Adipose tissue (tissue), 3 donors: ENCODE data around the gene LMOD1. TPM values are rescaled to one million over a fixed set of nuclear protein-coding genes. Genes with fewer than 3 reads are reported as not detected.
"Not testable (repeated sequence)": the region's sequence is repeated elsewhere in the genome, so short reads cannot be mapped to it uniquely, and the experiment has no call there.

Source experiments
- H3K27ac ChIP-seq: one replicate; pipeline ENCODE4 v1.5.1; 2013; ENCODE audit warnings: low read depth, low read length
- WGBS, 3 donors: extraction: QIAGEN DNeasy Blood & Tissue Kit; methylation state at CpG; one replicate each; pipeline ENCODE4 v1.1.7; 2013; 5-methylcytosine and 5-hydroxymethylcytosine counted together
- polyA plus RNA-seq, 3 donors: library from polyadenylated mRNA; stranded (reverse); fragments of 200-250 nt; gene quantifications; one replicate each; pipeline ENCODE4 v1.2.3, GENCODE V29; 2013
- donor health status: healthy with polysubstance abuse.
- donor health status: Bipolar disorder and iron deficiency.
- donor health status: healthy.

Gene LMOD1
- polyA plus RNA-seq, 3 donors, result 3.3 to 102 (median 21.8) TPM

- H3K27ac ChIP-seq, result no peak overlapping the region
- 66 to 80% (median 70%) methylated on average over 5 of the region's 5 CpGs for WGBS, 3 donors
Observed at GRCh38 chr1:201925981-201926645, 20.2 kb downstream of the LMOD1 start.

GRCh38 chr1:201925301-201925567 is 21.1 kb downstream of the LMOD1 start:
- no peak overlapping the region for H3K27ac ChIP-seq
- WGBS, 3 donors, result 61 to 81% (median 67%) methylated on average over 2 of the region's 2 CpGs

GRCh38 chr1:201921952-201922558 is 24.3 kb downstream of the LMOD1 start:
- 89 to 94% (median 93%) methylated on average over 3 of the region's 3 CpGs for WGBS, 3 donors
- no peak overlapping the region for H3K27ac ChIP-seq

- 74 to 82% (median 81%) methylated on average over 5 of the region's 5 CpGs for WGBS, 3 donors
Observed at GRCh38 chr1:201918343-201918742, 28.0 kb downstream of the LMOD1 start.

GRCh38 chr1:201917362-201918033 is 28.9 kb downstream of the LMOD1 start:
- peak overlapping the region; percentile 19 for H3K27ac ChIP-seq
- 64 to 78% (median 73%) methylated on average over 7 of the region's 7 CpGs for WGBS, 3 donors

More at GRCh38 chr1:201918343-201918742, 28.0 kb downstream of the LMOD1 start:
- H3K27ac ChIP-seq, result peak overlapping the region; percentile 19

- H3K27ac ChIP-seq, result no peak overlapping the region
- WGBS, 3 donors, result 29 to 38% (median 30%) methylated on average over 11 of the region's 11 CpGs
Observed at GRCh38 chr1:201916649-201917249, 29.6 kb downstream of the LMOD1 start.

GRCh38 chr1:201914456-201915235 is 31.7 kb downstream of the LMOD1 start:
- H3K27ac ChIP-seq, result no peak overlapping the region
- 65 to 72% (median 69%) methylated on average over 14 of the region's 14 CpGs for WGBS, 3 donors

GRCh38 chr1:201912832-201913231 is 33.5 kb downstream of the LMOD1 start:
- 60 to 66% (median 61%) methylated on average over 5 of the region's 5 CpGs for WGBS, 3 donors
- H3K27ac ChIP-seq, result no peak overlapping the region

- 76 to 80% (median 80%) methylated on average over 4 of the region's 4 CpGs for WGBS, 3 donors
- H3K27ac ChIP-seq, result no peak overlapping the region
Observed at GRCh38 chr1:201911826-201912571, 34.3 kb downstream of the LMOD1 start.

- 90 to 94% (median 90%) methylated on average over 6 of the region's 6 CpGs for WGBS, 3 donors
Observed at GRCh38 chr1:201907621-201908020, 38.7 kb downstream of the LMOD1 start.

GRCh38 chr1:201906336-201906735 is 40.0 kb downstream of the LMOD1 start:
- 82 to 91% (median 91%) methylated on average over 3 of the region's 3 CpGs for WGBS, 3 donors

More at GRCh38 chr1:201907621-201908020, 38.7 kb downstream of the LMOD1 start:
- H3K27ac ChIP-seq, result no peak overlapping the region

GRCh38 chr1:201905234-201905890 is 41.0 kb downstream of the LMOD1 start:
- WGBS, 3 donors, result 65 to 77% (median 70%) methylated on average over 6 of the region's 6 CpGs
- no peak overlapping the region for H3K27ac ChIP-seq

More at GRCh38 chr1:201906336-201906735, 40.0 kb downstream of the LMOD1 start:
- H3K27ac ChIP-seq, result peak overlapping the region; percentile 21

- H3K27ac ChIP-seq, result no peak overlapping the region
Observed at GRCh38 chr1:201904579-201904978, 41.8 kb downstream of the LMOD1 start.

GRCh38 chr1:201903135-201903534 is 43.2 kb downstream of the LMOD1 start:
- 69 to 84% (median 79%) methylated on average over 5 of the region's 5 CpGs for WGBS, 3 donors

More at GRCh38 chr1:201904579-201904978, 41.8 kb downstream of the LMOD1 start:
- 27 to 52% (median 40%) methylated on average over 6 of the region's 6 CpGs for WGBS, 3 donors

GRCh38 chr1:201902198-201902597 is 44.1 kb downstream of the LMOD1 start:
- no peak overlapping the region for H3K27ac ChIP-seq
- 78 to 81% (median 79%) methylated on average over 3 of the region's 3 CpGs for WGBS, 3 donors

More at GRCh38 chr1:201903135-201903534, 43.2 kb downstream of the LMOD1 start:
- H3K27ac ChIP-seq, result peak overlapping the region; percentile 12

GRCh38 chr1:201901036-201901435 is 45.3 kb downstream of the LMOD1 start:
- not testable (repeated sequence) for H3K27ac ChIP-seq
- 89 to 93% (median 93%) methylated on average over 6 of the region's 6 CpGs for WGBS, 3 donors

- 74 to 79% (median 74%) methylated on average over 5 of the region's 5 CpGs for WGBS, 3 donors
- H3K27ac ChIP-seq, result no peak overlapping the region
Observed at GRCh38 chr1:201900476-201900875, 45.9 kb downstream of the LMOD1 start.
